Measurements from ENCODE around the gene HOXC6.

HOXC6 gene

DNA sequence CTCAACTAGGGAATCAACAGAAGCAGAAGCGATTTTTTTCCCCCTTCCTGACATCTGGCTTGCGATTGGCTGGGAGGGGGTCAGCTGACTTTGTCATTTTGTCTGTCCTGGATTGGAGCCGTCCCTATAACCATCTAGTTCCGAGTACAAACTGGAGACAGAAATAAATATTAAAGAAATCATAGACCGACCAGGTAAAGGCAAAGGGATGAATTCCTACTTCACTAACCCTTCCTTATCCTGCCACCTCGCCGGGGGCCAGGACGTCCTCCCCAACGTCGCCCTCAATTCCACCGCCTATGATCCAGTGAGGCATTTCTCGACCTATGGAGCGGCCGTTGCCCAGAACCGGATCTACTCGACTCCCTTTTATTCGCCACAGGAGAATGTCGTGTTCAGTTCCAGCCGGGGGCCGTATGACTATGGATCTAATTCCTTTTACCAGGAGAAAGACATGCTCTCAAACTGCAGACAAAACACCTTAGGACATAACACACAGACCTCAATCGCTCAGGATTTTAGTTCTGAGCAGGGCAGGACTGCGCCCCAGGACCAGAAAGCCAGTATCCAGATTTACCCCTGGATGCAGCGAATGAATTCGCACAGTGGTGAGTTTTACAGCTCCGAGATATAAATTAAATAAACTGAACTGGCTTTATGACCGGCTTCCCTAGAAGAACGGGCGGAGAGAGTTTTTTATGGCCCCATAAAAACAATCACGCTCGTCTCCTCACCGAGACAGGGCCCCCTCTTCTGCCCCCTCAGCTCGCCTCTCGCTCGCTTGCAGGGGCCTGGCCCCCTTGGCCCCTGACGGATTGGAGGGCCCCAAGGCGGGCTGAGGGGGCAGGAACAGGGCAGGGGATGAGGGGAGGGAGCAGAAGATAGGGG is at the start of gene HOXC6:
Gene HOXC6, plus strand, starts transcription at position 127 of the 888 bp plus-strand sequence. Its CDS starts 82 bp downstream, at position 209.
- DNase-seq (ENCODE audit: extremely low read depth, low read depth) = no peak
- TF ChIP-seq, protein P1, sequence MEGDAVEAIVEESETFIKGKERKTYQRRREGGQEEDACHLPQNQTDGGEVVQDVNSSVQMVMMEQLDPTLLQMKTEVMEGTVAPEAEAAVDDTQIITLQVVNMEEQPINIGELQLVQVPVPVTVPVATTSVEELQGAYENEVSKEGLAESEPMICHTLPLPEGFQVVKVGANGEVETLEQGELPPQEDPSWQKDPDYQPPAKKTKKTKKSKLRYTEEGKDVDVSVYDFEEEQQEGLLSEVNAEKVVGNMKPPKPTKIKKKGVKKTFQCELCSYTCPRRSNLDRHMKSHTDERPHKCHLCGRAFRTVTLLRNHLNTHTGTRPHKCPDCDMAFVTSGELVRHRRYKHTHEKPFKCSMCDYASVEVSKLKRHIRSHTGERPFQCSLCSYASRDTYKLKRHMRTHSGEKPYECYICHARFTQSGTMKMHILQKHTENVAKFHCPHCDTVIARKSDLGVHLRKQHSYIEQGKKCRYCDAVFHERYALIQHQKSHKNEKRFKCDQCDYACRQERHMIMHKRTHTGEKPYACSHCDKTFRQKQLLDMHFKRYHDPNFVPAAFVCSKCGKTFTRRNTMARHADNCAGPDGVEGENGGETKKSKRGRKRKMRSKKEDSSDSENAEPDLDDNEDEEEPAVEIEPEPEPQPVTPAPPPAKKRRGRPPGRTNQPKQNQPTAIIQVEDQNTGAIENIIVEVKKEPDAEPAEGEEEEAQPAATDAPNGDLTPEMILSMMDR (IDR thresholded peaks at IDR 0.05; ENCODE audit: low read depth, low read length) = no peak

DNA sequence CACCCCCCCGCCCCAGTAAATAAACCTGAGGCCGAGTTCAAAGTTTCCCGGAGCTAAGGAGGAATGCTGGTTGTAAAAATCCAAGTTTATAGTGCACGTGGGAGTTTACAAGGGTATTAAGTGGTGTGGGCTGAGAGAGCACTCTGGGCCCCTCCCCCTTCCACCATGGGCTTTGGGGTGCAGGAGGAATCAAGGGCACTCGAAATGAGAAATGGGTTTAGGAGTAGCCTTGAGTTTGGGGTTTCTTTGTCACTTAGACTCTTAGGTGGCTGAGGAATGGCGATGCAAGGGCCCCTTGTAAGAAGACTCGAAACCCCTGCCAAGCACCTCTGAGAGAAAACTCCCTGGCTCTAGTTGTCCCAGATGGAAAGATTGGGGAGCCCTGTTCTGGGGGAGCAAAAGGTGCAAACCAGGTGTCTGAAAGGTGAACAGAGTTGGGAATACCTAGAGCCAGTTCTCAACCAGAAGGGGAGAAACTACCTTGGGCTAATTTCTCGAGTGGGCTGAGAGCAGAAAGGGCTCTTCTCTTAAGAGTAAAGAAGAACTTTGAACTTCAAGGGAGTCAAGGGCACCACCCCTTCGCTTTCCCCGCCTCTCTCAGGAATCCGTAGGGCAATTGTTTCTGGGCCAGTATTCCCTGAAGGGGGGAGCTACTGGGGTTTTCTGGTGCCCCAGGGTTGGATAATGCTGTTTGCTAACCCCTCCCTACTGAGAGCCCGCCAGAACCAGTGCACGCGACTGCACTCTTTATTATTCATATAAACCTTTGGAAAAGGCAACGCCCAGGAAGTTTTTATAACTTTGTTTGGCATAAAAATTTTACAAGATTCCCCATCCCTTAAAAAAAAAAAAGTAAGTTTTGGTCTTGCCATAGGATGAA is 49.5 kb upstream of the HOXC6 start:
- TF ChIP-seq, protein P1 (IDR thresholded peaks at IDR 0.05; ENCODE audit: low read depth, low read length) = no peak
- DNase-seq (ENCODE audit: extremely low read depth, low read depth) = no peak

DNA sequence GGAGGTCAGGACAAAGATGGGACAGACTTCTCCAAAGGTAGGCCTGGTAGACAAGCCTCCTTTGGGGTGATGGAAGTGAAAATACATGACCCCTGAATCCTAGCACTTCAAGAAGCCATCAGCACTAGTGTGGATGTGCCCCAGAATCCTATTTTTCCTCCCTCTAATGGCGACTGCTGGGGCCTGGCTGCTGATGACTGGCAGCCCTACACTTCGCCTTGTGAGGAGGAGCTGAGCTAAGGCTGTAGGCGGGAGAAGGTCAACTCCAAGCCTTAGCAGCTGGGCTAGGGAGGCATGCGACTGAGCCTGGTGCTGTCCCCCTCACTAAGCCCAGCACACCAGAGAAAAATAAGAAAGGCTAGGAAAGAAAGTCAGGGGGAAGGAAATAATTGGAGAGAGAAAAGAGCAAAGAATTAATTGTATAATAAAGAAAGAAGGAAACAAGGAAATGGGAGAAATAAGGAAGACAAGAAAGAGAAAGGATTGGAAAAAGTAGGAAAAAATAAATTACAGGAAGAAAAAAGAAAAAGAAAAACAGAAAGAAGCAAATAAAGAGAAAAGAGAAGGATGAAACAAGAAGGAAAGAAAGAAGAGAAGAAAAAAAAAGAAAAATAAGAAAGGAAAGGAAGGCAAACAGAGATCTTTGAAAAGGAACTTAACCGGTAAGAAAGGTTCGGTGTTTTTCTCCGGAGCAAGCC is 48.0 kb upstream of the HOXC6 start:
- DNase-seq (ENCODE audit: extremely low read depth, low read depth) = no peak
- TF ChIP-seq, protein P1 (IDR thresholded peaks at IDR 0.05; ENCODE audit: low read depth, low read length) = no peak

DNA sequence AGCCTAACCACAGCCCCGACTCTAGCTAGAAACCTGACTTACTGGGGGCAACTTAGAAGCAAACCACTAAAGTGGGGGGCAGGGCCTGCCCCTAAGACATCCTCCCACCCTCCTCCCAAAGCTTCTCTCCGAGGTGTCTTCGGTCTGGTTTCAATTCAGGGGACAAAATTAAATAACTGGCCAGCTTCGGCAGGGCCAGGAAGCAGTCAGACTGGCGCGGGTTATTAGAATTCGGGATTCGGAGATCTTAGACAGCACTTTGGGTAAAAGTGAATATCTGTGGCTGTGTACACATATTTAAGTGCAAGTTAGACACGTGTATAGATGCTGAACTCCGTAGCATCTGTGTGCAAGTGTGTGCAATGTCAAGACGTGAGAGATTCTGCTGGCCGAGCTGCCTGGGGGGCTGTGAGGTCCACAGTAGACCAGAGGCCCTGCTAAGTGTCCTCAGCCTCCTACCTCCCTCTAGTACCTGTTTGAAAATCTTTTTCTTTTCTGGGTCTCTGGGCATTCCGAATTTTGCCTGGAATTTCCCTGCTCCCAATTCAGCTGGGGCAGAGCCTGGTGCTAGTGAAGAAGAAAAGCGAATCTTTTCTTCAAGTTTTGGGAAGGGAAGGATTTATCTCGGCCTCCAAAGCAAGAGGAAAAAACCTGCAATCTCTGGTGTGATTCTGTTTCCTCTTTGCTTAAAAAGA is 47.3 kb upstream of the HOXC6 start:
- no peak for DNase-seq (ENCODE audit: extremely low read depth, low read depth)
- TF ChIP-seq, protein P1 (IDR thresholded peaks at IDR 0.05; ENCODE audit: low read depth, low read length) = no peak

DNA sequence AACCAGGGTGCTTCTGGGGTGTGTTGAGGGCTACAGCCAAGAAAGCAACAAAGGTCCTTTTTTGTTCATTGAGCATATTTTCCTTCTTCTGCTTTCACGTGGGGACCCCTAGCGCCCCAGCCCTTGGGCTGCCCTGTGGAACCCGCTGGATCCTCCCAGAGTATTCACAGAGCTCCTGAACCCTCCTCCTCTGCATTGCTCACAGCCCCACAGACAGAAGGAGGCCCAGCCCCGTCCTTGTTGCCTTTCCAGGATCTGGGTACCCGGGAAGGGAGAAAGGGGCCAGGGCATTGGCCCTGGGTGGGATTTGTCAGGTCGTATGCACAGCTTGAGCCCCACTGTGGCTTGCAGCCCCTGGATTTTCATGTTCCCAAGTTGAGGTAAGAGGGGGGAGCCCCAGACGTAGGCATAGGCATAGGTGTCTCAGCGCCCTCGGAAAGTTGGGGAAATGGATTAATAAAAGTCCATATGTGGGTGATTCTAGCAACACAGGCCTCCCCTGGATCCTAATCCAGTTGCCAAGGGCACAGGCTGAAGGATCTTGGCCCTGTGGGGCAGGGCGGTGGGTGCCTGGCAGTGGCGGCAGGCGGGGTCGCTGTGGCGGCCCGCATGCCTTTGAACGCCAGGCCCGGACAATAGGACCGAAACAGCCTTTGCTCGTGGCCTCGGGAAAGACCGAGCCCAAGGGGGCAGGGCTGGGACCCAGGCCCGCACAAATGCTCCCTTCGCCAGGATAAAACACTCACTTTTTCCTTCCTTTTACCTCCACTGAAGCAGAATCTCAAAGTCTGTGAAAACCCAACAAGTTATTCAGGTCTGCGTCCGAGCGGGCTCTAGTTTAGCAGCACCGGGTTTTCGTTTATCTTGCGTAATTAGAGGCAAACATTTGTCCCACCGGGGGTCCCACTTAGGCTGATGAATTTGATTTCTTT is 46.3 kb upstream of the HOXC6 start:
- no peak for DNase-seq (ENCODE audit: extremely low read depth, low read depth)
- TF ChIP-seq, protein P1 (IDR thresholded peaks at IDR 0.05; ENCODE audit: low read depth, low read length) = no peak

Measured in AG09319 (cell line).